Measurements from ENCODE around the gene PLOD1.

- no peak for TF ChIP-seq CTCF (IDR thresholded peaks at IDR 0.05)
- TF ChIP-seq POLR2A (IDR thresholded peaks at IDR 0.05), result no peak
Observed at GRCh38 chr1:11918799-11919519, 15.6 kb upstream of the PLOD1 start.

Data from uterus (tissue), 2 donors.